Kidney epithelial cell (primary cell): ENCODE measurements around the gene VIPR2. TPM values are rescaled to one million over a fixed set of nuclear protein-coding genes. Genes with fewer than 3 reads are reported as not detected.
A peak's percentile ranks its signal among the peaks of the same experiment; 100 is the strongest.

Source experiments
- DNase-seq: peaks from one replicate; pipeline ENCODE4 v3.0.0-alpha.2; 2010; ENCODE audit warnings: low read depth
- H3K27me3 ChIP-seq: 2 replicates; pipeline ENCODE4 v1.6.0; 2011; ENCODE audit warnings: low read length; ENCODE audit not compliant: control insufficient read depth, insufficient read depth
- H3K36me3 ChIP-seq: 2 replicates; pipeline ENCODE4 v1.5.1; 2011; ENCODE audit warnings: low read length; ENCODE audit not compliant: control insufficient read depth, insufficient read depth
- H3K4me3 ChIP-seq: 2 replicates; pipeline ENCODE4 v1.5.1; 2011; ENCODE audit warnings: low read depth, mild to moderate bottlenecking, control low read depth, low read length
- total RNA-seq: library from RNA; depleted of rRNA; stranded (reverse); fragments of >200 nt; gene quantifications from 2 replicates; pipeline ENCODE4 v1.2.3, GENCODE V29; 2015
- TF ChIP-seq, protein P1 (sequence below): IDR thresholded peaks from 2 replicates; pipeline ENCODE4 v1.5.1; 2011; ENCODE audit warnings: mild to moderate bottlenecking, moderate library complexity, low read length, control low read depth, inconsistent platforms; ENCODE audit not compliant: insufficient read depth, poor library complexity, severe bottlenecking

The VIPR2 gene
- total RNA-seq, 1 donor from 2014 or later, result not detected

- H3K27me3 ChIP-seq, result peaks cover 31% of the 10 kb centered on the region
- no peaks in the 10 kb centered on the region for H3K36me3 ChIP-seq
- TF ChIP-seq, protein P1, sequence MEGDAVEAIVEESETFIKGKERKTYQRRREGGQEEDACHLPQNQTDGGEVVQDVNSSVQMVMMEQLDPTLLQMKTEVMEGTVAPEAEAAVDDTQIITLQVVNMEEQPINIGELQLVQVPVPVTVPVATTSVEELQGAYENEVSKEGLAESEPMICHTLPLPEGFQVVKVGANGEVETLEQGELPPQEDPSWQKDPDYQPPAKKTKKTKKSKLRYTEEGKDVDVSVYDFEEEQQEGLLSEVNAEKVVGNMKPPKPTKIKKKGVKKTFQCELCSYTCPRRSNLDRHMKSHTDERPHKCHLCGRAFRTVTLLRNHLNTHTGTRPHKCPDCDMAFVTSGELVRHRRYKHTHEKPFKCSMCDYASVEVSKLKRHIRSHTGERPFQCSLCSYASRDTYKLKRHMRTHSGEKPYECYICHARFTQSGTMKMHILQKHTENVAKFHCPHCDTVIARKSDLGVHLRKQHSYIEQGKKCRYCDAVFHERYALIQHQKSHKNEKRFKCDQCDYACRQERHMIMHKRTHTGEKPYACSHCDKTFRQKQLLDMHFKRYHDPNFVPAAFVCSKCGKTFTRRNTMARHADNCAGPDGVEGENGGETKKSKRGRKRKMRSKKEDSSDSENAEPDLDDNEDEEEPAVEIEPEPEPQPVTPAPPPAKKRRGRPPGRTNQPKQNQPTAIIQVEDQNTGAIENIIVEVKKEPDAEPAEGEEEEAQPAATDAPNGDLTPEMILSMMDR, result no peak
- no peak for DNase-seq
- no peak overlapping the region for H3K4me3 ChIP-seq
Measured at GRCh38 chr7:159032322-159032721, 112.3 kb downstream of the VIPR2 start.

DNA sequence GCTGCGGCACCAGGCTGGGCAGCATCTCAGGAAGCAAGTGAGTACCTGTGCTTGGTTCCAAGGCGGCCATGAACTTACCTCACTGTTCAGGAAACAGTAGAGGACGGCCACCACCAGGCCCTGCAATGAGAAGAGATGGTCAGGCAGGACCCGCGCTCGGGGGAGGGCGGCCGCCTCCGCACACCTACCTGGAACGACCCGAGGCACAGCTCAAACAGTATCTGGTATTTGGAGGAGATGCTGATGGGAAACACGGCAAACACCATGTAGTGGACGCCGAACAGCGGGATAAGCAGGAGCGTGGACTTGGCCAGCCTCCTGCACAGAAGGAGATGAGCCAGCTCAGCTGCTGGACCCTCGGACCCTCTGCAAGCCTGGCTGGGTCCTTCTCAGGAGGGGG, 112.9 kb downstream of the VIPR2 start:
- DNase-seq, result no peak
- H3K36me3 ChIP-seq, result no peaks in the 10 kb centered on the region
- TF ChIP-seq, protein P1, result no peak
- peaks cover 26% of the 10 kb centered on the region for H3K27me3 ChIP-seq
- H3K4me3 ChIP-seq, result no peak overlapping the region

DNA sequence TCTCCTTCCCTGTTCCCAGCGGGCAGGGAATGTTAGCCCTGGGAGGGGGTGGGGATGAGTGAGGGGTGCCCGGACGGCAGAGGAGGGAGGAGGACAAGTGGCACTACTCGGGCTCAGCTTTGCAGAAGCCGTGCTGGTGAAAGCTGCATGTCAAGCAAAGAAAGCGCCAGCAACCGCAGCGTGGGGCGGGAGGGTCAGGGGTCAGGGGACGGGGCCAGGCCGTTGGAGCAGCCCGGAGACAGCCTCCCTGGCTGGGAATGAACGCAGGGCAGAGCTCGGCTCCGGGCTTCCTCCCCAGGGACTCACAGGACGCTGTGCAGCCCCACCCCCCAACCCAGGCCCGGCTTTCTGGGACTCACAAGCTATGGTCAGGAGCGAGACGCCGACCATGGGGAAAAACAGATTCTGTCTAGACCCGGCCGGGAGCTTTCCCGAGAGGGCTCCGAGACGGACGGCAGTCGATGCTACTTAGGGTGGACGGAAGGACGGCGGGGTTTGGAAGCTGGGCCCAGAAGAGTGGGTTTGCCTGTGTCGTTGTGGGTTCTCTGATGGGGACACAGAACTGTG, 113.4 kb downstream of the VIPR2 start:
- TF ChIP-seq, protein P1, result no peak
- DNase-seq, result no peak
- peaks cover 22% of the 10 kb centered on the region for H3K27me3 ChIP-seq
- H3K36me3 ChIP-seq, result no peaks in the 10 kb centered on the region
- H3K4me3 ChIP-seq, result peak overlapping the region; percentile 49

DNA sequence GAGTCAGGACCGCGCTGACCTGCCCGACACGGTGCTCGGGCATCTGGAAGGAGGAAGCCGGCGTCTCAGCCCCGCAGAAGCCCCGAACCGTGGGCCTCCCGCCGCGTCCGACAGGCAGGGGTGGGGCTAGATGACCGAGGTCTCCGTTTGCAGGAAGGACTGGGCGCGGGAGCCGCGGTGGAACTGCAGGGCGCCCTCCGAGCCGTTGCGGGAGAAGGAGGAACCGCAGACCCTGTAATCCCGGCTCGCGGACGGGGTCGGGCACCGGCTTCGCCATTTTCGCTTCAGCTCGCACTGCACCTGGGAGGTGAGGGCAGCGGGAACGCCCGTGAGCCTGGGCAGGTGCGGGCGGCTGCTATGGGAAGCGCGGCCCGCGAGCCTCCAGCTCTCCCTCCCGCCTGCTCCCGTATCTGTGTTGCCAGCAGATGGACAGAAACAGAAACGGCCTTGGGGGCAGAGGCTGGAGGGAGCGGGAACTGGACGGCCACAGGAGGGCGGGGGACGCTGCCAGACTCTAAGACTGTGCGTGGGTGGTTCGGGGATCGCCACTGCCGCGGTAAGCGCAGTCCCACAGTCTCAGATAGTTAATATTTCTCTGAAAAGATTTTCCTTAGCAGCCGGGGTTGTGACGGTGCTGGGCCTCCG, 114.1 kb downstream of the VIPR2 start:
- no peaks in the 10 kb centered on the region for H3K36me3 ChIP-seq
- H3K4me3 ChIP-seq, result peak overlapping the region; percentile 49
- DNase-seq, result no peak
- TF ChIP-seq, protein P1, result peak; percentile 43
- peaks cover 22% of the 10 kb centered on the region for H3K27me3 ChIP-seq

DNA sequence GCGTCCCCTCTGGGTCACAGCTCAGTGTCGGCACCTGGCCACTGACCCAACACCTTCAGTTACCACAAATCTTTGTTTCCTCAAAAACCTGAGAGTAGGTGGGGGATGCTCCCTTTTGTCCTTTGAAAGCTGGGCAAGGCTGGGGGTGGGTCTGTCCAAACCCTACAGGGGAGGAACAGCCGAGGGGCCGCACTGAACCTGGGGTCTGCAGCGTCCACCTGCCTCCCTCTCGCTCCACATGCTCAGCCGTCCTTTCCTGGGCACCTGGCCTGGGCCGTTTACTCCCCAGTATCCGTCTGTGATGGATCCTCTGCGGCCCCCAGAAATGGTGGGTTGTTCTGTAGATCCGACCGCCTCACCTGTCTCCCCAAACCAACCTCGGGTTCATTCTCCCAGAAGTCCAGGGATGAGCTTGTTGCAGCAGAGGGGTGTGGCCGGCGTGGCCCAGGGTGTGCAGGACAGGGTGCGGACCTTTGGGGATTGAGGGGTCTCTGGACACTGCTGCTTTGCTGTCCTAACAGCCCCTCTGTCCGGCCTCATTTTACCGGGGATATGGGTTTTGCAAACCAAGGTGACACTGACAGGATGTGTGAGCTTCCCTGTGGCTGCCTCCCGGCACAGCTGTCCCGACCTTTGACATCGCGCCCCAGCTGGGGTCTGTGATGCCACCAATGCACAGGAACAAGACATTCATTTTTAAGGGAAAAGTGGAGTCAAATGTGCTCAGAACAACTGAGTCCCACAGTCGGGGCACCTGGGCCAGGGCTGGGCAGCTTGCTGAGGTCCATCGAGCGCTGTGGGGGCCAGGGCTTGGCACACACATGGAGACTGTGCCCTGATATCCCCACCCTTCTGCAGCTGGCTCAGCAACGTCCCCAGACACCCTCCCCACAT, 115.9 kb downstream of the VIPR2 start:
- H3K36me3 ChIP-seq, result no peaks in the 10 kb centered on the region
- no peak for DNase-seq
- no peak overlapping the region for H3K4me3 ChIP-seq
- H3K27me3 ChIP-seq, result peaks cover 19% of the 10 kb centered on the region
- TF ChIP-seq, protein P1, result no peak
